Measurements from ENCODE around the gene SGCA.

The SGCA gene

DNA sequence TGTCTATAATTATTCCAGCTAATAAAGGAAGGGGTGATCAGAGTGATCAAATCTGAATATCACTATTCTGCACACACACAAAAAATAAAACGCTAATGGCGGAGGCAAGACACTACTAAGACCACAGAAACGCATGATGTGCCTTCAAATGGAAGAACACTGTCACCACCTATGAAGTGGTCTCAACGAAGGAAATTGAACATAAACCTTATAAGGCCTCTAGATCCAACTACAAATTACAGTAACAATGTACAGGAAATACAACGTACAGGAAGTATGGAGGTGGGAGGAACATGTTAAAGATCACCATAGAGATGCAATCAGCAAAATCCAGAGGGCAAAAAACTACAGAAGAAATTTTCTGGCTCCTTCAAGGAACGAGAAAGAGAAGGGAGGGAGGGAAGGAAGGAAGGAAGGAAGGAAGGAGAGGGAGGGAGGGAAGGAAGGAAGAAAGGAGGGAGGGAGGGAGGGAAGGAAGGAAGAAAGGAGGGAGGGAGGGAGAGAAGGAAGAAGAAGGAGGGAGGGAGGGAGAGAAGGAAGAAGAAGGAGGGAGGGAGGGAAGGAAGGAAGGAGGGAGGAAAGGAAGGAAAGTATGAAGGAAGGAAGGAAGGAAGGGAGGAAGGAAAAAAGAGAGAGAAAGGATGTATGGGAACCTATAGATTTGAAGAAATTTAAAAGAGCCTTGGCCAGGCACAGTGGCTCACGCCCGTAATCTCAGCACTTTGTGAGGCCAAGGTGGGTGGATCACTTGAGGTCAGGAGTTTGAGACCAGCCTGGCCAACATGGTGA lies 3.1 kb upstream of the SGCA start:
- Histone ChIP-seq H3K36me3 (ENCODE audit: control insufficient read depth, insufficient read depth, low read length) (no peaks in the 10 kb centered on the region), H3K27ac (ENCODE audit: low read depth, low read length, severe bottlenecking) (no peak overlapping the region), H3K9me3 (ENCODE audit: control insufficient read depth, low read length) (no peaks in the 10 kb centered on the region), H3K4me3 (ENCODE audit: extremely low read depth, insufficient read depth, low read length, poor library complexity, severe bottlenecking) (no peak overlapping the region), H3K4me1 (ENCODE audit: control insufficient read depth, insufficient read depth, low read length, poor library complexity, severe bottlenecking) (peaks cover 9% of the 10 kb centered on the region)
- 91 to 100% methylated on average over 5 of the region's 8 CpGs for WGBS, 2 experiments (ENCODE audit: insufficient coverage in 2 of 2)

DNA sequence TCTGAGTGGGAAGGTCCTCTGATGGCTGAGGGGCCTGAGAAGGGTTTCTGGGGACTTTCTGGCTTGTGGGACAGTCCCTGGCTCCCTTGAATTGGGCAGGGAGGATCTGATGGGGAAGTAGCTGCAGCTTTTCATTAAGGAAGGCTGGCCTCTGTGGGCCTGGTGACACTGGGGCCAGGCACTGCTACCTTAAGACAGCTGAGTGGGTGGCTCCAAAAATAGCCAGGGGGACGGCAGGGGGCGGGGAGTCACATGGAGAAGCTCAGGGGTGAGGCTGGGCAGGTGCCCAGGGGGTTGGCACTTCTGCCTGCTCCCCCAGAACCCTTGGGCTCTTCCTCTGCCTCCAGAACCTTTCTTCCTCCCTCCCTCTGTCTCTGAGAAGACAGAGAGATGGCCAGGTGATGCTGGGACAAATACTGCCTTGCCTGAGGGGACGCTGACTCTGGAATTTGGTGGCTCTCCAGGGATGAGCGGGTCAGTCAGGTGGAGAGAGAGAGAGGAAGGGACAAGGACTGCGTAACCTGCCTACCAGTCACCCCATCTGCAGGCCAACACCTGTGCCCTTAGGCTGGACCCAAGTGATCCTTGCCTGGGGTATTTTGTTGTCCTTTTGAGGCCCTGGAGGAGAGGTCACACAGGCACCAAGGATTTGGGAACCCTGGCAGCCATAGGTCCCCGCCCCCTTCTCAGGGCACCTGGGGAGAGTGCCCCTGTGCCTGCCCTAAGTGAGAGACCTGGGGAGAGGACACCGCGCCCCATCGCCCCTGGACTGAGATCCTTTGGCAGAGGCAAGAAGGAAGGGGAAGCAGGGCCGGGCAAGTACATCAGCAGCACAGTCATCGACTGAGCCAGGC lies 1.7 kb upstream of the SGCA start:
- 89 to 93% methylated on average over 6 to 7 of the region's 11 CpGs for WGBS, 2 experiments (ENCODE audit: insufficient coverage in 2 of 2)
- H3K9me3 ChIP-seq (ENCODE audit: control insufficient read depth, low read length): no peaks in the 10 kb centered on the region
- no peak overlapping the region for H3K27ac ChIP-seq (ENCODE audit: low read depth, low read length, severe bottlenecking)
- H3K36me3 ChIP-seq (ENCODE audit: control insufficient read depth, insufficient read depth, low read length): no peaks in the 10 kb centered on the region
- no peak overlapping the region for H3K4me3 ChIP-seq (ENCODE audit: extremely low read depth, insufficient read depth, low read length, poor library complexity, severe bottlenecking)
- peaks cover 9% of the 10 kb centered on the region for H3K4me1 ChIP-seq (ENCODE audit: control insufficient read depth, insufficient read depth, low read length, poor library complexity, severe bottlenecking)

DNA sequence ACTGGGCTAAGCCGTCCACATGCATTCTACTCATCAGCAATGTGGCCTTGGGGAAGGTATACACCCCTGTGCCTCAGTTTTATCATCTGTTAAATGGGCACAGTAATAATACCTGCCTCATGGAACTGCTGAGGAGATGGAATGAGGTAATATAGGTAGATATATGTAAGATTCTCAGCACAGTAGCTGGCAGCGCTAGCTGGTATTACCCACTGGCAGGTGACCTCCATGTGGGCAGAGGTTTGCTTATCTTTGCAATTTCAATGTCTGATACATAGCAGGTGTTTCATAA lies 1.2 kb upstream of the SGCA start:
- no peak overlapping the region for H3K27ac ChIP-seq (ENCODE audit: low read depth, low read length, severe bottlenecking)
- WGBS, 2 experiments (ENCODE audit: insufficient coverage in 2 of 2): 91 to 100% methylated on average over 1 to 2 of the region's 2 CpGs

DNA sequence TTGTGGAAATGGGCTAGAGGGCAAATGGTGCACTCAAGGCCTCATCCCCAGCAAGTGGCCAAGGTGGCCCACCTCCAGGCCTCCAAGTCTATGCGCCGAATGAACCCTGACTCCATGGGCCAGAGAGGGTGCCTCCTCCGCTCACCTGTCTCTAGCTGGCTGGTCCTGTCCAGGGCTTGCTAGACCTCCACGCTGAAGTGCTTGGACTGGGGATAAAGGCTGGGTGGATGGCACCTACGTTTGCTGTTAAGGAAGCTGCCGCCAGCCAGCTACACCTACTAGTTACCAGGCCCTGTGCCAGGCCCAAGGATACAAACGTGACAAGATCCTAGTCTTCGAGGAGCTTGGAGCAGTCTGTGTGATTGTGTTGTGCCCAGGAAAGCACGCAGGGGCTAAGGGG lies 739 bp upstream of the SGCA start:
- no peak overlapping the region for H3K4me3 ChIP-seq (ENCODE audit: extremely low read depth, insufficient read depth, low read length, poor library complexity, severe bottlenecking)
- no peaks in the 10 kb centered on the region for H3K9me3 ChIP-seq (ENCODE audit: control insufficient read depth, low read length)
- H3K36me3 ChIP-seq (ENCODE audit: control insufficient read depth, insufficient read depth, low read length): no peaks in the 10 kb centered on the region
- 94 to 95% methylated on average over 6 to 9 of the region's 9 CpGs for WGBS, 2 experiments (ENCODE audit: insufficient coverage in 2 of 2)
- peaks cover 9% of the 10 kb centered on the region for H3K4me1 ChIP-seq (ENCODE audit: control insufficient read depth, insufficient read depth, low read length, poor library complexity, severe bottlenecking)
- no peak overlapping the region for H3K27ac ChIP-seq (ENCODE audit: low read depth, low read length, severe bottlenecking)

More for the DNA sequence above, 1.2 kb upstream of the SGCA start:
- no peak overlapping the region for H3K4me3 ChIP-seq (ENCODE audit: extremely low read depth, insufficient read depth, low read length, poor library complexity, severe bottlenecking)
- no peaks in the 10 kb centered on the region for H3K36me3 ChIP-seq (ENCODE audit: control insufficient read depth, insufficient read depth, low read length)
- peaks cover 9% of the 10 kb centered on the region for H3K4me1 ChIP-seq (ENCODE audit: control insufficient read depth, insufficient read depth, low read length, poor library complexity, severe bottlenecking)
- no peaks in the 10 kb centered on the region for H3K9me3 ChIP-seq (ENCODE audit: control insufficient read depth, low read length)

DNA sequence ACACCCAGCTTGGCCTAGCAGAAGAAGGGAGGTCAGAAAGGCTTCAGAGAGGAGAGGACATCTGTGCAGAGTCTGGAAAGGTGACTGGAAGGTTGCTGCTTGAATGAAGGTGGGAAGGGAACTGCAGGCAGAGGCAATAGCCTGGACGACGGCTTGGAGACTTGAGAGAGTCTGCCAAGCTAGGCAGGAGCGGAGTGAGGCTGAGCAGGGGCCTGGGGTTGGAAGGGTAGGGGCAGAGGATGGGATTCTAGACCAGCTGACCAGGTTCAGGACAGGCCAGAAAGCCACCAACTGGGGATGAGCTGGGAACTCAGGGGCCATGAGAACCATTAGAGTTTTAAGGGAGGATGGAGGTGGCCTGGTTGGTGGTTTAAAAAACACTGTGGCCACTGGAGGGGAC lies 339 bp upstream of the SGCA start:
- Histone ChIP-seq H3K4me1 (ENCODE audit: control insufficient read depth, insufficient read depth, low read length, poor library complexity, severe bottlenecking) (peaks cover 9% of the 10 kb centered on the region), H3K9me3 (ENCODE audit: control insufficient read depth, low read length) (no peaks in the 10 kb centered on the region), H3K27ac (ENCODE audit: low read depth, low read length, severe bottlenecking) (no peak overlapping the region), H3K36me3 (ENCODE audit: control insufficient read depth, insufficient read depth, low read length) (no peaks in the 10 kb centered on the region), H3K4me3 (ENCODE audit: extremely low read depth, insufficient read depth, low read length, poor library complexity, severe bottlenecking) (no peak overlapping the region)
- WGBS, 2 experiments (ENCODE audit: insufficient coverage in 2 of 2): 94% methylated on average over 3 of the region's 3 CpGs

DNA sequence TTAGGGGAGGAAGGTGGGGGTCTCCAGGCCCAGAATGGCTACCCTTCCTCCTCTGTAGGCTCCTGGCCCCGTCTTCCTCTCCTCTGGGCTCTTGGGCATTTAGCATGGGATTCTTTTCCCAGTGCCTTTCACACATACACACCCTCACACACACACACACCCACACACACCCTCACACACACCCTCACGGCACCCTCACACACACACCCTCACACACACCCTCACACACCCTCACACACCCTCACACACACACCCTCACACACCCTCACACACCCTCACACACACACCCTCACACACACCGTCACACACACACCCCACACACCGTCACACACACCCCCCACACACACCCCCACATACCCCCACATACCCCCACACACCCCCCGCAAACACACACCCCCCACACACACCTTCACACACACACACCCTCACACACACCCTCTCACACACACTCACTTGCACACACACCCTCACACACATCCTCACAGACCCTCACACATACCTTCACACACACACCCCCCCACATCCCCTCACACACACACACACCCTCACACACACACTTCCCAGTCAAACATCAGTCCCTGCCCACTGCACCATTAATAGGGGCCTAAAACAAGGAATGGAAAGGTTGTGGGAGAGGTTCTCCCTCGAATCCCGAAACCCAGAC lies 845 bp downstream of the SGCA start:
- Histone ChIP-seq H3K36me3 (ENCODE audit: control insufficient read depth, insufficient read depth, low read length) (no peaks in the 10 kb centered on the region), H3K4me1 (ENCODE audit: control insufficient read depth, insufficient read depth, low read length, poor library complexity, severe bottlenecking) (peaks cover 9% of the 10 kb centered on the region), H3K27ac (ENCODE audit: low read depth, low read length, severe bottlenecking) (no peak overlapping the region), H3K9me3 (ENCODE audit: control insufficient read depth, low read length) (no peaks in the 10 kb centered on the region), H3K4me3 (ENCODE audit: extremely low read depth, insufficient read depth, low read length, poor library complexity, severe bottlenecking) (no peak overlapping the region)
- WGBS, 2 experiments (ENCODE audit: insufficient coverage in 2 of 2): 92% methylated on average over 2 of the region's 7 CpGs; no CpG with 5 or more reads in 1 of the 2 experiments

DNA sequence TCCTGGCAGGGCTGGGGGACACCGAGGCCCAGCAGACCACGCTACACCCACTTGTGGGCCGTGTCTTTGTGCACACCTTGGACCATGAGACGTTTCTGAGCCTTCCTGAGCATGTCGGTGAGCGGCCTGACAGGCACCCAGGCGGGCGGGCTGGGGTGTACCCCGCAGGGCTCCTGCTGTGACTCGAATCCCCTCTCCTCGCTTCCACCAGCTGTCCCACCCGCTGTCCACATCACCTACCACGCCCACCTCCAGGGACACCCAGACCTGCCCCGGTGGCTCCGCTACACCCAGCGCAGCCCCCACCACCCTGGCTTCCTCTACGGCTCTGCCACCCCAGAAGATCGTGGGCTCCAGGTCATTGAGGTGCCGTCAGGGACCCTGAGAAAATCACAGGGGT lies 1.6 kb downstream of the SGCA start:
- H3K9me3 ChIP-seq (ENCODE audit: control insufficient read depth, low read length): no peaks in the 10 kb centered on the region
- WGBS, 2 experiments (ENCODE audit: insufficient coverage in 2 of 2): 93% methylated on average over 3 to 17 of the region's 19 CpGs
- H3K4me1 ChIP-seq (ENCODE audit: control insufficient read depth, insufficient read depth, low read length, poor library complexity, severe bottlenecking): peaks cover 9% of the 10 kb centered on the region
- no peaks in the 10 kb centered on the region for H3K36me3 ChIP-seq (ENCODE audit: control insufficient read depth, insufficient read depth, low read length)
- H3K27ac ChIP-seq (ENCODE audit: low read depth, low read length, severe bottlenecking): no peak overlapping the region
- no peak overlapping the region for H3K4me3 ChIP-seq (ENCODE audit: extremely low read depth, insufficient read depth, low read length, poor library complexity, severe bottlenecking)

DNA sequence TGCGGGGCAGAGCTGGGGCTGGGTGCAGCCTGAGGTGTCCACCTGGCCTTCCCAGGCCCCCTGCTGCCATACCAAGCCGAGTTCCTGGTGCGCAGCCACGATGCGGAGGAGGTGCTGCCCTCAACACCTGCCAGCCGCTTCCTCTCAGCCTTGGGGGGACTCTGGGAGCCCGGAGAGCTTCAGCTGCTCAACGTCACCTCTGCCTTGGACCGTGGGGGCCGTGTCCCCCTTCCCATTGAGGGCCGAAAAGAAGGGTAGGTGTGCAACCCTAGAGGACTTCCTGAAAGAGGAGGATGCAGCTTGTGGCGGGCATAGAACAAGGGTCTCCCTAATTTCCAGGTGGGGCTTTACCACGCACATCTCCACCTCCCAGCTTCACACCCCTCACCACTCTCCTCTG lies 2.5 kb downstream of the SGCA start:
- Histone ChIP-seq H3K4me3 (ENCODE audit: extremely low read depth, insufficient read depth, low read length, poor library complexity, severe bottlenecking) (no peak overlapping the region), H3K4me1 (ENCODE audit: control insufficient read depth, insufficient read depth, low read length, poor library complexity, severe bottlenecking) (peaks cover 17% of the 10 kb centered on the region), H3K27ac (ENCODE audit: low read depth, low read length, severe bottlenecking) (no peak overlapping the region), H3K9me3 (ENCODE audit: control insufficient read depth, low read length) (no peaks in the 10 kb centered on the region), H3K36me3 (ENCODE audit: control insufficient read depth, insufficient read depth, low read length) (no peaks in the 10 kb centered on the region)
- 90 to 93% methylated on average over 12 to 13 of the region's 13 CpGs for WGBS, 2 experiments (ENCODE audit: insufficient coverage in 2 of 2)

DNA sequence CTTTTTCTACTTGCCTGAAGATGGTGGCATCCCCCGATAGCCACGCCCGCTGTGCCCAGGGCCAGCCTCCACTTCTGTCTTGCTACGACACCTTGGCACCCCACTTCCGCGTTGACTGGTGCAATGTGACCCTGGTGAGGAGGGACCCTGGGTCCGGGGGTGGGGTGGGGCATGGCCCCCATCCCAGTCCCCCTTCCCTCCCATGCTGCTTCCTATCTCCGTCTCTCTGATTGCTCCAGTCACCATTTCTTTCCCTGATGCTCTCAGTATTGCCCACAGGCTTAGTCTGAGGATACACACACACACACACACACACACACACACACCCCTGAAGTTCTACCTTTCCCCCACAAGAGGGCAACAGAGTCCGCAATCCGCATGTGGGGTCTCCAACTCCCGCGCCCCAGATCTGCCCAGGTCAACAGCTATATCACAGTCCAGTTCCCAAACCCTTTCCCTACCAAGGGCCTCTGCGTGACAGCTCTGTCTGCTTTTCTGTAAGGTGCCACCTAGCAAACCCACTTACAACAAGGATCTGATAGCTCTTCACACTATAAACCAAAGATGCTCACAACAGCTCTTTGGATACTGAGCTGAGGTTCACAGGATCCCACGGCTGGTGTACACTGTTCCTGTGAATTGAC lies 3.4 kb downstream of the SGCA start:
- Histone ChIP-seq H3K4me1 (ENCODE audit: control insufficient read depth, insufficient read depth, low read length, poor library complexity, severe bottlenecking) (peaks cover 25% of the 10 kb centered on the region), H3K4me3 (ENCODE audit: extremely low read depth, insufficient read depth, low read length, poor library complexity, severe bottlenecking) (no peak overlapping the region), H3K9me3 (ENCODE audit: control insufficient read depth, low read length) (no peaks in the 10 kb centered on the region), H3K36me3 (ENCODE audit: control insufficient read depth, insufficient read depth, low read length) (no peaks in the 10 kb centered on the region), H3K27ac (ENCODE audit: low read depth, low read length, severe bottlenecking) (no peak overlapping the region)
- WGBS, 2 experiments (ENCODE audit: insufficient coverage in 2 of 2): 40 to 58% methylated on average over 2 to 13 of the region's 14 CpGs

DNA sequence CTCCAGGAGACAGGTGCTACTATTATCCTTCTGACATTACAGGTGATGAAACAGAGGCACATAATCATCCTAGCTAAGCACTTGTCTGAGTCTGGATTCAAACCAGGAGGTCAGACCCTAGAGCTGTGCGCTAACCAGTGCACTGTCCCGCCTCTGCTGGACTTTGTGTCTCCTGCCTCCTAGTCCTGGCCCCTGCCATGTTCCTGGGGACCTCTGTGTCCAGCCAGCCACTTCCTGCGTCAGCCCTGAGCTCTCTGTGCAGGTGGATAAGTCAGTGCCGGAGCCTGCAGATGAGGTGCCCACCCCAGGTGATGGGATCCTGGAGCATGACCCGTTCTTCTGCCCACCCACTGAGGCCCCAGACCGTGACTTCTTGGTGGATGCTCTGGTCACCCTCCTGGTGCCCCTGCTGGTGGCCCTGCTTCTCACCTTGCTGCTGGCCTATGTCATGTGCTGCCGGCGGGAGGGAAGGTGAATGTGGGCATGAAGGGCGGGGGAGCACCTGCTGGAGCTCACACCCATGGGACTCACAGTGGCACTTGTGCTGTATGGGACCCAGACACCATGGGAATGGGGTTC lies 4.2 kb downstream of the SGCA start:
- Histone ChIP-seq H3K4me1 (ENCODE audit: control insufficient read depth, insufficient read depth, low read length, poor library complexity, severe bottlenecking) (peaks cover 25% of the 10 kb centered on the region), H3K36me3 (ENCODE audit: control insufficient read depth, insufficient read depth, low read length) (no peaks in the 10 kb centered on the region), H3K9me3 (ENCODE audit: control insufficient read depth, low read length) (no peaks in the 10 kb centered on the region), H3K4me3 (ENCODE audit: extremely low read depth, insufficient read depth, low read length, poor library complexity, severe bottlenecking) (no peak overlapping the region), H3K27ac (ENCODE audit: low read depth, low read length, severe bottlenecking) (no peak overlapping the region)
- 85 to 95% methylated on average over 7 to 8 of the region's 9 CpGs for whole genome bisulfite sequencing, 2 experiments (ENCODE audit: insufficient coverage in 2 of 2)
